22Rv1 (cell line): ENCODE data around the gene KCNK4.

ENCODE experiments used
- H3K27ac ChIP-seq: fragments of 450-650 bp; 2 replicates; pipeline ENCODE4 v1.5.1; 2017
- ZFX ChIP-seq: fragments of 450-650 bp; IDR thresholded peaks from 2 replicates; pipeline ENCODE4 v1.6.1; 2017; ENCODE audit warnings: antibody characterized with exemption, borderline replicate concordance
- TF ChIP-seq, protein P1 (sequence below): fragments of 450-650 bp; IDR thresholded peaks from 2 replicates; pipeline ENCODE4 v1.5.1; 2017; ENCODE audit warnings: mild to moderate bottlenecking

The KCNK4 gene

DNA sequence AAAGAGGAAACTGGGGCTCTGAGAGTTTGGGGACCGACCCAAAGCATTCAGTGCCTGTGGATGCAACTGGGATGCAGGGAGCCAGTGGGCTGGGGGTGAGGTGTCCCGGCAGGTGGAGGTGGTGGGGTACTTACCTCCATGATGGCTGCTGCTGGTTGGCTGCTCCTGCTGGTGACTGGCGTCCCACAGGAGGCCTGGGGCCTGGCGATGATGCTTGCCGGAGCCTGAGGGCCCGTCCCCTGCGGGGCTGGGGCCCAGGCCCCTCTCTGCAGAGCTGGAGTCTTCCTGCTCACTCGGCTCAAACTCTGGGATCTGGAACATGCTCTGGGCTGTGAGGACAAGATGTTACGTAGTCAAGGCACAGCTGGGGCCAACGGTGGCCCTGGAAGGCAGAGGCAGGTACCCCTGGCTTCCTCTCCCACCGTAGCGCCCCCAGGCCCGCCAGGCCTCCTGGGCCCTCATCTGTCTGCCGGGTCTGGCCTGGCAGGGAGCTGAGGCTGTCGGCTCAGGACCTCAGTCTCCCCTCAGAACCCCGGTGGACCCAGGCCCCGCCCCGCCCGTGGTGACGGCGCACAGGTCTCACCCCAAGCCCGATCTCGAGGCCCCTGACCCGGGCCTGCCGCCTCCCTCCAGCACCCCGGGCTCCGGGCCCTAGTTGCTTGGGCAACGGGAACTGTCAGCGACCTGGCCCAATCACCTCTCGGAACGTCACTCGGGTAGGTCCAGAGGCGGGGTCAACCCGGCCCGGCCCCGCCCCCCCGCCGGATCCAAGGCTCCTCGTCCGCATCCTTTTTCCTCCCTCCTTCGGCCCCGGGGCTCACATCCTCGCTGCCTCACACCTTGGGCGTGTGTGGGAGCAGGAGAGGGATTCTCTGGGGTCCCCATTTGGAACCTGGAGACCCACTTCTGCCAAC, 6.8 kb upstream of the KCNK4 start, which contains the start of gene BAD:
TSS of gene BAD (minus strand) at position 618 of the 914 bp plus-strand sequence. CDS start at position 321, 297 bp downstream.
- no peak for TF ChIP-seq ZFX
- TF ChIP-seq, protein P1, sequence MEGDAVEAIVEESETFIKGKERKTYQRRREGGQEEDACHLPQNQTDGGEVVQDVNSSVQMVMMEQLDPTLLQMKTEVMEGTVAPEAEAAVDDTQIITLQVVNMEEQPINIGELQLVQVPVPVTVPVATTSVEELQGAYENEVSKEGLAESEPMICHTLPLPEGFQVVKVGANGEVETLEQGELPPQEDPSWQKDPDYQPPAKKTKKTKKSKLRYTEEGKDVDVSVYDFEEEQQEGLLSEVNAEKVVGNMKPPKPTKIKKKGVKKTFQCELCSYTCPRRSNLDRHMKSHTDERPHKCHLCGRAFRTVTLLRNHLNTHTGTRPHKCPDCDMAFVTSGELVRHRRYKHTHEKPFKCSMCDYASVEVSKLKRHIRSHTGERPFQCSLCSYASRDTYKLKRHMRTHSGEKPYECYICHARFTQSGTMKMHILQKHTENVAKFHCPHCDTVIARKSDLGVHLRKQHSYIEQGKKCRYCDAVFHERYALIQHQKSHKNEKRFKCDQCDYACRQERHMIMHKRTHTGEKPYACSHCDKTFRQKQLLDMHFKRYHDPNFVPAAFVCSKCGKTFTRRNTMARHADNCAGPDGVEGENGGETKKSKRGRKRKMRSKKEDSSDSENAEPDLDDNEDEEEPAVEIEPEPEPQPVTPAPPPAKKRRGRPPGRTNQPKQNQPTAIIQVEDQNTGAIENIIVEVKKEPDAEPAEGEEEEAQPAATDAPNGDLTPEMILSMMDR = no peak
- H3K27ac ChIP-seq = peak within 1 kb of the TSS; percentile 98

DNA sequence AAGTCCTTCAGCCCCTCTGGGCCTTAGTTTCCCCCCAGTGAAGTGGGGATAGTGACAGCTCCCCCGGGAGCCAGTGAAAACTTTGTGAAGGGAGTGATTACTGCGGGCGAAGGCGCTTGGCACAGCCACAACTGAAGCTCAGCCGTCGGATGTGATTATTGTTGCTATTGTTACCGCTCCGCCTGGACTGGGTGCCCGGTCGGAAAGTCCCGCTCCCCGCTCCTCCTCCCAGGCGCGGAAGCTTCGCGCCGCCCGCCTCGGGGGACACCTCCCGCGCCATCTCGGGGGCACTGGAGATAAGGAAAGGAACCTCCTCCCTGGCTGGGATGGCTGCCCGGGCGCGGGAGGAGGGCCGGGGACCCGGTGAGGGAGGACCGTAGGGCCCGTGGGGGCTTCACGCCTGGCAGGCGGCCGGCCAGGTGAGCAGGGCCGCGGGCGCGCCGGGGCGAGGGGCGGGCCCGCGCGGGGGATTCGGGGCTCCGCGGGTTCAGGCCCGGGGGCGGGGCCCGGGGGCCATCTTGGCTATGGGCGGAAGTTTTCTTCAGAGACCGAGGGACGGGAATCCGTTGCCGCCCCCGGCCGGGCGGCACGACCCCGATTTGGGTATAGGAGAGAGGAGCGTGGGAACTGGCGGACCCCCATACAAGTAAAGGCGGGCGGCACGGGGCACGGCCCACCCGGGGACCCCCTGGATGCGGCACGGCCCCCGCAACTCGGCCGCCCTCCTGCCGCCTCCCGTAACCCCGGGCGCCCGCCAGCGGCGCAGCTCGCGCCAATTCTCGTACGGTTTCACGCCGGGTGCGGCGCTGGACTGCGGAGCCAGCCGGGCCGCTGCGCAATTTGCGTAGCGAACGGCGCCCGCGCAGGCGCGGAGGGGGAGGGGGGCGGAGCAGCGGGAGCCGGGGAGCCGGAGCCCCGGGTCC, 5.9 kb upstream of the KCNK4 start, which contains the start of gene GPR137:
TSS of gene GPR137 (plus strand) at position 887 of the 923 bp plus-strand sequence. CDS start 677 bp downstream, outside the sequence.
- peak within 1 kb of the TSS; percentile 98 for H3K27ac ChIP-seq
- no peak for TF ChIP-seq ZFX
- TF ChIP-seq, protein P1 = no peak

DNA sequence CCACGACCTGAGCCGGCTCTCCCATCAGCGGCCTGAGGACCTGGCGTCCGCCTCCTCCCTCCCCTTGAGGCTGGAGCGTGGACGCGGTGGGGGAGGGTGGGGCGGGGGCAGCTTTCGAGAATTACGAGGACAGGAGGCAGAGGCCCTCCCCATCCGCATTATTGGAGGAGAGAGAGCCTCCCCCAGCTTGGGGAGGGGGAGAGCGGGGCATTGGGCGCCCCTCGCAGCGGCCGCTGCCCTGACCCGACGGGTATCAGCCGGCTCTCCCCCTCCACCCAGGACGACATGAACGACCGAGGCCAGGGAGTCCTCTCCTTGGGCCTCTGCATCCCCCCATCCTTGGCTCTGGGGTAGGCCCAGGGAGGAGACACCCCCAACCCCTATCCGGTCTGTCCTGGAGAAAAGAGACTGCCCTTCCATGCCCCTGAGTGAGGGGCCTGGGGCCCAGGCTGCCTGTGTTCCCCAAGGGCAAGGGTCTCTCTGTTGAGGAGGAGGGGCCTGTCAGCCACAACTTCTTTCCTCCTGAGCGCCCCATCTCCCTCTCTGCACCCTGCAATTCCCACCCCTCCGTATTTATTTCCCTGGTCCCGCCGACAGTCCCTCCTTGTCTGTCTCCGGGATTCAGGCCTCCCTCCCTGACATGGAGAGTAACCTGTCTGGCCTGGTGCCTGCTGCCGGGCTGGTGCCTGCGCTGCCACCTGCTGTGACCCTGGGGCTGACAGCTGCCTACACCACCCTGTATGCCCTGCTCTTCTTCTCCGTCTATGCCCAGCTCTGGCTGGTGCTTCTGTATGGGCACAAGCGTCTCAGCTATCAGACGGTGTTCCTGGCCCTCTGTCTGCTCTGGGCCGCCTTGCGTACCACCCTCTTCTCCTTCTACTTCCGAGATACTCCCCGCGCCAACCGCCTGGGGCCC, 5.0 kb upstream of the KCNK4 start:
- TF ChIP-seq ZFX = no peak
- TF ChIP-seq, protein P1 = no peak
- peak overlapping the region; percentile 98 for H3K27ac ChIP-seq

DNA sequence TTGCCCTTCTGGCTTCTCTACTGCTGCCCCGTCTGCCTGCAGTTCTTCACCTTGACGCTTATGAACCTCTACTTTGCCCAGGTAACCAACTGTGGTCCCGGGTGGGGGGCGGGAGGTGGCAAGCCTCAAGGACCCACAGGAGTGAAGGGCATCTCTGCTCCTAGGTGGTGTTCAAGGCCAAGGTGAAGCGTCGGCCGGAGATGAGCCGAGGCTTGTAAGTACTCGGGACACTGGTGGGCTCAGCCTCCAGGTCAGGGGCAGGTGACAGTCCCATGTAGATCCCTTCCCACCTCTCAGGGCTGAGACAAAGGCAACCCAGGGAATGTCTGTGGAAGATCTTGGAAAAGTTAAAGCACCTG, 4.3 kb upstream of the KCNK4 start:
- peak overlapping the region; percentile 98 for H3K27ac ChIP-seq
- TF ChIP-seq ZFX = no peak
- TF ChIP-seq, protein P1 = no peak

DNA sequence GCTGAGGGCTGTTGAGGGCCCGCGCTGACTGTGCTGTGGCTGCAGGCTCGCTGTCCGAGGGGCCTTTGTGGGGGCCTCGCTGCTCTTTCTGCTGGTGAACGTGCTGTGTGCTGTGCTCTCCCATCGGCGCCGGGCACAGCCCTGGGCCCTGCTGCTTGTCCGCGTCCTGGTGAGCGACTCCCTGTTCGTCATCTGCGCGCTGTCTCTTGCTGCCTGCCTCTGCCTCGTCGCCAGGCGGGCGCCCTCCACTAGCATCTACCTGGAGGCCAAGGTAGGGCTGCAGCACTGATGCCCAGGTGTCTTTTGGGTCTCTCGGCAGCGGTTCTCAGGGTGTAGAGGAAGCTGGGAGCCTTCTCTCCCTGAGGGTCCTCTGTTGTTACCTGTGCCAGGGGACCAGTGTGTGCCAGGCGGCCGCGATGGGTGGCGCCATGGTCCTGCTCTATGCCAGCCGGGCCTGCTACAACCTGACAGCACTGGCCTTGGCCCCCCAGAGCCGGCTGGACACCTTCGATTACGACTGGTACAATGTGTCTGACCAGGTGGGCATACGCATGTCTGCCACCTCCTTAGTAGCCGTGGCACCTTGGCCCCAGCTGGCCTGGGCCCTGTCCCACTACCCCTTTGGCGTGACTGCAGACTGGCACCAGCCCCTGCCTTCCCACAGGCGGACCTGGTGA, 3.3 kb upstream of the KCNK4 start:
- TF ChIP-seq ZFX = no peak
- TF ChIP-seq, protein P1 = no peak
- H3K27ac ChIP-seq = no peak overlapping the region

DNA sequence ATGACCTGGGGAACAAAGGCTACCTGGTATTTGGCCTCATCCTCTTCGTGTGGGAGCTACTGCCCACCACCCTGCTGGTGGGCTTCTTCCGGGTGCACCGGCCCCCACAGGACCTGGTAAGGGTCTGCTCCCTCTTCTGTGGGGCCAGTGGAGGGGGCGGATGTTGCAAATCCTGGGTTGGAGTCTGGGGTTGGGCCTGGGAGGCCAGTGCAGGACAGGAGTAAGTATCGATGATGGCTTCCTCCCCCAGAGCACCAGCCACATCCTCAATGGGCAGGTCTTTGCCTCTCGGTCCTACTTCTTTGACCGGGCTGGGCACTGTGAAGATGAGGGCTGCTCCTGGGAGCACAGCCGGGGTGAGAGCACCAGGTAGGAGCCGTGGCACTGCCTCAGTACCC, 2.8 kb upstream of the KCNK4 start:
- TF ChIP-seq, protein P1 = no peak
- no peak overlapping the region for H3K27ac ChIP-seq
